Measurements from ENCODE around the gene NTRK3.
A peak's percentile ranks its signal among the peaks of the same experiment; 100 is the strongest.

NTRK3 gene

DNA sequence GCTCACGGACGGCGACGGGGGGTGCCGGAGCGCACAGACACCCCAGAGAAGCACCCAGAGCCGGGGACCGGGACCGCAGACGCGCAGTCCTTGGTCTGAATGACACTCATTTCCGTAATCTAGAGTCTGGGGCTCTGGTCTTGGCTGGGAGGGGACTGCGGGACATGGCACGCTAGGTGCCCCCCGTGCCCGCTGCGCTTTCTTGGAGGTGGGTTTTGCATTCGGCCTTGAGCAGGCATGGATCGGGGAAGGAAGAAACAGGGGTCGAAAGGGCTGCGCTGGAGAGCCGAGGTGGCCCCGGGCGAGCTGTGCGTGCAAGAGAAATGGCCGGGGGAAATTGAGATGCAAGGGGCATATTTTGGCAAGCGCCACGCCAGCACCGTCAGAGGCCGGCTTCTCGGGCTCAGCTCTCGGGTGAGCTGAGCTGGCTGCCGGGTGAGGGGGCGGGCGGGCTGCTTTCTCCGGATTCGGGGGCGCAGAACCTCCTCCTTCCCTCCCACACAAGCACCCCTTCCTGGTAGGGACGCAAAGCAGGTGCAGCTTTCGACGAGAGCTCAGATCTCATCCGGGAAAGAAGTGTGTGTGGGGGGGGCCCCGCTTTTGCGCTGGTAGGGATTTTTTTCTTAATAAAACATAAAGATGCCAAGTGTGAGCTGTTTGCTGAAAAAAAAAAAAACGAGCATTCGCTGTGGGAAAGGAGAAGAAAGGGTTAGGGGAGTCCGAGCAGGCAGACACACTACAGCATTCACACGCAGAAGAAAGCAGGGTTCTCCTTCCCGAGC, 963 bp upstream of the NTRK3 start:
- peak; percentile 60 for DNase-seq (ENCODE audit: low spot score)

DNA sequence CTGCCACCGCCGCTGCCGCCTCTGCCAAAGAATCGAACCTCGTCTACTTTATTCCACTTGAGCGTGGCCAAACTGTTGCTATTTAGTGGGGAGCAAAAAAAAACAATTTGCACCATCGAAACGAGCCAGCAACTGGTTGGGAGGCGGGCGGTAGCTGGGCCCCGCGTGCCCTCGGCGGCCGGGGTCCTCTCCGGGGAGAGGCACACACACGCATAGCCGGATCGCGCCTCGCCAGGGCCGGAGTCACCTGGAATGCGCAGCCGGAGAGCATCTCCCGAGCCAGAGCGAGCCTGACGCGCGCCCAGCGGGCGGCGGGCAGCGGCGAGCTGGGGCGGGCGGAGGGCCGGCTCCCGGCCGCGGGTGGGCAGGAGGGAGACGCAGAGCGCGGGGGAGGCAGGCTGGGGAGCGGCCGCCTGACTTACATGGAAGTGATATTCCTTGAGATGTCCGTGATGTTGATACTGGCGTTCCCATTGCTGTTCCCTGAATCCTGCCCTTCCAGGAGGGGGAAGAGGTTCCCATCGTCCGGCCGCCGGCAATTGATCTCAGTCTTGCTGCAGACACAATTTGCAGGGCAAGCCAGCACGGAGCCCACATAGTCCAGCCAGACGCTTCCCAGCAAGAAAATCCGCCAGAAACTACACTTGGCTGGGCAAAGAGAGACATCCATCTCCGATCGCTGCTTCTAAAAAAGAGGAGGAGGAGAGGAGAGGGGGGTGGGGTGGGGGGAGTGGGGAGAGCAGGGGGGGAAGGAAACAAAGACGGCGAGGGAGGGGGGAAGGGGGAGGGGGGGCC, 858 bp downstream of the NTRK3 start:
- DNase-seq (ENCODE audit: low spot score) = peak; percentile 19

DNA sequence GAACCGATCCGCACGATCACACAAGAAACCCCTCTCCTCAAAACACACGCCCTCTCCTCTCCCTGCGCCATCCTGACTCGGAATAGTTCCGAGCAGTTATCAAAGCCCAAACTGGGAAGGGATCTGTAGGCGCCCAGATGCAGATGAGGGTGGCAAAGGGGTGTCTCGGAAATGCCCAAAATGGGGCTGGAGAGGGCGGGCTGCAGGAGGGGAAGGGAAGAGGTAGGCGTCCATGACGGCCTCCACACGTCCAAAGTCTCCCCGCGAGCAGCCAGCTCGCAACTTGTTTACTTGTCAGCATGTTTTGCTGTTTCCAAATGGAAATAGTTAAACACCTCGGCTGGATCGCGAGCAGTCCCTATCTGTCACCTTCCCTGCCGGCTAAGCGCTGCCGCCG, 1.5 kb downstream of the NTRK3 start:
- DNase-seq (ENCODE audit: low spot score) = peak; percentile 44

DNA sequence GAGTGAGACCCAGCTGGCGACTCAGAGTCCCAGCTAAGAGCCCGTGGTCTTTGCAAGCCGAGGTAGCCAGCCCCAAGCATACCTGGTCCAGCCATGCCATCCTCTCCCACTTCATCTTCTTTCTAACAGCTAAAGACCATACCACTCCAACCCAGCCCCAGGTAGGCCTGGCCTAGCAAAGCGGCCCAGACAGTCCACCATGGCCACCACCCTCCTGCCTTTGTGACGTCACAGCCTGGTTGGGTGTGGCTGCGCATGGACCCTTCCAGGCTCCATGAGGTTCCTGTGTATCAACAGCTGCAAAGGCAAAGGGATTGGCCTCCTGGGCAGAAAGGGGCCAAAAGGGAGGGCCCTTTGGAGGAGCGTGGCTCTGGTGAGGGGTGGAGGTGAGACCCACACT, 4.1 kb downstream of the NTRK3 start:
- no peak for DNase-seq (ENCODE audit: low spot score)

DNA sequence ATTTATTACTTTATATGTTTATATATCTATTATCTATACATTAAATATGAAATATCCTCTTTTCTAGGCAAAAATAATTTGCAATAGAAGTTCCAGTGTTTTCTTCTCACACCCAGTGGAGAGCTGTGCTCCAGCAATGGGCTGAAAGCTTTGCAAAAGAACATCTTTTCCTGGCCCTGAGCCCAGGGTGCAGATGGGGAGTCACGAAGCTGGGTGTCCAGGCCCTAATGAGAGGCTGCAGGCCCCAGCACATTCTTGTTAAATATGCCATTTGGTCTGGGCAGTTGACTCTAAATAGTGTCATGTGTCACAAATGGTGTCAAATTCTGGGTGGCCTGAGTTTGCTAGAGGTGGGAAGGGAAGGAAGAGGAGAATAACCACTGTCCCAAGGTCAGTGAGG, 5.7 kb downstream of the NTRK3 start:
- no peak for DNase-seq (ENCODE audit: low spot score)

DNA sequence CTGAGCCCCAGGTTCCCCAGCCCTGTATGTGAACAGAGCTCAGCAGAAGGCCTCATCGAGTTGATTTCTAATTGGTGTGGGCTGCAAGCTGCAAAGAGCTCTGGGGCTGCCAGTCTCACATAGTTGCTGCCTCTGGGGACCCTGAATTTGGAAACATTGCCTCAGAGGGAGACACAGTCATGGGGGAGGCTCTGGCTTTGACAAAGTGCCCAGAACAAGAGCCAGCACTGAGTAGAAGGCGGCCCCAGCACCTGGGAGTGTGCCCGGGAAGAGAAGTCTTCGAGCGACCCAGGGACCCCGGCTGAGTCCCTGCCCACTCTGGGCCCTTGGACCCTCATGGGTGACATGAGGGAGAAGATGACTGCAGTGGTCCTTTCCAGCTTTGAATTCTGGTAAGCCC, 7.3 kb downstream of the NTRK3 start:
- DNase-seq (ENCODE audit: low spot score) = peak; percentile 42

DNA sequence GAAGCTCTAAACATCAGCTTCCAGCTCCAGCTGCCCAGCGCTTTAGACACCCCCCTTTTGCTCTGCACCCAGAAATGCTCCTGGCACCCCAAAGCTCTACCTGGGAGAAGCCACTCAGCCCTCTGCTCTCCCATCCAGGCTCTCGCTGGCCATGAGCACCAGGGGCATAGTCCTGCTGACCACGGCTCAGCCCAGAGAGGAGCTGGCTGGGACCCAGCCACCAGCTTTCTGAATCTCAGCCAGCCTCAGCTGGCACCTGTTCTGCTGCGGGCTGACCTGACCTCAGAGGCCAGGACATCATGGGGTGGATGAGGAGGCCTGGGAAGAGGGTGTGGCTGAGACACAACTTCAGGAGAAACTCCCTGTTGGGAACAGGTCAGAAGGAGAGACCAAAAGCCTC, 8.6 kb downstream of the NTRK3 start:
- DNase-seq (ENCODE audit: low spot score) = no peak

DNA sequence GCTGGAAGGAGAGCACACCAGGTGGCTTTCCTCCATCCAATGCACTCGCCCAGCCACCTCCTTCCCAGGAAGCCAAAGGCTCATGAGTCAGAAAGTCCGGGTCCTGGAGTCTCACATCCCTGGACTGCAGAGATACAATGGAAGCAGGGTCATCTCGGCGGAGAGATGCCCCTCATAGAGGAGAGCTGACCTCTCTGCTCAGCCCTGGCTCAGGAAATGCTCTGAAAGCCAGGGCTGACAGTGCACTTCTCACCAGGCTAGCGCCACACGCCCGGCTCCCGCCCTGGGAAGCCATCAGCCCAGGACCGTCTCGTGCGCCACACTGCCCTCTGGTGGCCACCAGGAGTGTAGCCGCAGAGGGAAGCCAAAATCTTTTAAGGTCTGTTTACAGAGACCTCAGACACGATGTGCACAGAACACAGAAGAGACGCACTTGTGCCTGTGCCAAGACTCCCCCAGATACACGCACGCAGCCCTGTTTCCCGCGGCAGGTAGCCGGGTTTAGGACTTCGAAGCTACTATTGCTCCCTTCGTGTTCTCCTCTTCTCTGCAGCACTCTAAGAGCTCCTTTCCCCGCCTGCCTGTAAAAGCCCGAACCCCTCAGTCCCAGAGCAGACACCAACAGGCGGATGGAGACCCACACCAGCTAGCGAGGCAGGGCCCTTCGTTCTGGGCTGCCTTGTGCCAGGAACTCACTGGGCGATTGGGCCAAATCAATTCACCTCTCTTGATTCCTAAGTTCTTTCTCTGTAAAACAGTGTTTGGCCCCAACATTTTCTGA, 9.7 kb downstream of the NTRK3 start:
- peak; percentile 91 for DNase-seq (ENCODE audit: low spot score)

DNA sequence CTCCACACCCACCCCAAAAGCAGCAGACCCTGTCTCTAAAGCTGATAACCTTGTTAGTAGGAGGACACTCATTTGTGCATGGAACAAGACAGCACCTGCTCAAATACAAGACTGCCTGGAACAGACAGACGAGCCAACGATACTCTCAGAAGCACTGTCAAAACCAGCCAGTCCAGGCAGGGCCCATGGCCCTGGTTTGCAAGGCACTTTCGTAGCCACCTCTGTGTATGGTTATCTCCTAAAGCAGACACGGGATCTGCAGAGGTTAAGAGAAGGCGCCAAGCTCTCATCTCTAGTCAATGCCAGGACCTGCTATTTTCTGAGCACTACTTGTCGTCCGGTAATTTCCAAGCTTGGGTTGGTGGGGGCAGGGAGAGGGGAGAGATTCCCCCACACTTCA, 10.5 kb downstream of the NTRK3 start:
- no peak for DNase-seq (ENCODE audit: low spot score)

DNA sequence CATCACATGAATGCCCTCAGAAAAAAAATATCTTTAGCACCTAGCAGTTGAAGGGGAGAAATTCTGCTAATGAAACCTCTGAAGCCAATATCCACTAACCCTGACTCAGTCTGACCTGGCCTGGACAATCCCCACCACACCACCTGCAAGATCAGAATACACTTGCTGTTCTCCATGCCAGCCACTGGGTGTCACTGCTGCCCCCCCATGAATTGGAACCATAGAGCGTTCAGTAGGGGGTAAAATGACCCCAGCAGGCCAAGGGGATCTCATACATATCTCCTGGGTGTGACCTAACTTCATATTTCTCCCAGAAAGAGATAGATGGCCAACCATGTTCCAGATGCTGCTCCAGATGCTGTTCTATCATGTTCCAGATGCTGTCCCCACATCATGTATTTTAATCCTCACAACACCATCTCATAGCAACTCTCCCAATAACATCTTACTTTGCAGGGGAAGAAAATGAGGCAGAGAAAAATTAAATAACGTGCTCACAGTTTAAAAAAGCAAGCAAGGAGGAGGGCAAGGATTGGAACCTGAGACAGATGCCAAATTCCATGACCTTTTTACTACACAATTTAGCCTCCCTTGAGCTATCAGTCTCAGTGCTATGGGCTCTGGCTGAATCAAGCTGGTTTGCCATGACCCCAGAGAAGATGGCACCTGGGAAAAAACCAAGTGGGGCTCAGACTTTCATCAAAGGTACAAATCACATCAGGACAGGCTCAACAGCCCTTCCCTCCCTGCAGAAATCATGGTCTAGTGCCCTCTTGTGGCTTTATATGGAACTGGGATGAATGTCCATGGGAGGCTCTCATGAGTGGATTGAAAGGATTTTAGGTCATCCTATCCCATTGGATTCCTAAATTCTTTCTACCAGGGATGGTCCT, 12.4 kb downstream of the NTRK3 start:
- peak; percentile 35 for DNase-seq (ENCODE audit: low spot score)

DNA sequence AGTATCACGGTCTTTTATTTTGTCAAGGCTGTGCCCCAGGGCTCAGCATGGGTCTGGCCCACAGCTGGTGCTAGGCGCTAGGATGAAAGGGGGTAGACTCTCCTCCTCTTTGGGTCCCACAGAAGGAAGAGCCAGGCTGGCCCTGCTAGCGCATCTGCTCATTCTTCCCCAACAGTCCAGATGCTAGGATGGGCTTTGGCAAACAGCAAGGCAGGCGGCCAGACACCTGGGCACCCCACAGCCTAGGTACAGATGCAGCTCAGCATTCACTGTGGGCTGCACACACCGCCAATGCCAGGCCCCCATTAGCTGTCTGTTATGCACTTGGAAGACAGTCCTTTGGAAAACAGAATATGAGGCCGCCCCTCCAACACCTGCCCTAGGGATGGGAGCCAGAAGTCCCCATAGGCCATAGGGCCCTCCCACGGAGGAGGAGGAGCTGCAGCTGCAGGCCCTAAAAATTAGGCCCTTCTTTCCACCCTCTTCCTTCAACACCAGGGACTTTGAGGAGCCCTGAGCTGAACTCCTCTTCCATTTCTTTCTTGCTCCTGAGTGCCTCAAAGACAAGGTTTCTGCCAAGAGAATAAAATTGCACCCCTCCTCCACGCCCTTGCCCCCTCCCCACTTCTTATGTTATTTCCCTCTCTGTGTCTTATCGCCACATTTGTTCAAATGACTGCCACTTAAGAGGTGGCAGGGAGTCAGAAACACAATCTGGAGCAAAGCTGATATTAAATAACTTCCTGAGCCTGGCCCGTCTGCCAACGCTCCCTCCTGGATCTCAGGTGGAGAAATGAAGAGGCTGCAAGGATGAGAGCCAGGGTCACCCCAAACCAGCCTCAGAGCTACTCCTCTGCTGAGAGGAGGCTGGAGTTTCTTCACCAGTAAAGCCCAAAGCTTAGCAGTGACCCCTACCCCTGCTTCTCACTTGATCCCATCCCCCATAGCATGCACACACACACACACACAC, 13.7 kb downstream of the NTRK3 start:
- no peak for DNase-seq (ENCODE audit: low spot score)

DNA sequence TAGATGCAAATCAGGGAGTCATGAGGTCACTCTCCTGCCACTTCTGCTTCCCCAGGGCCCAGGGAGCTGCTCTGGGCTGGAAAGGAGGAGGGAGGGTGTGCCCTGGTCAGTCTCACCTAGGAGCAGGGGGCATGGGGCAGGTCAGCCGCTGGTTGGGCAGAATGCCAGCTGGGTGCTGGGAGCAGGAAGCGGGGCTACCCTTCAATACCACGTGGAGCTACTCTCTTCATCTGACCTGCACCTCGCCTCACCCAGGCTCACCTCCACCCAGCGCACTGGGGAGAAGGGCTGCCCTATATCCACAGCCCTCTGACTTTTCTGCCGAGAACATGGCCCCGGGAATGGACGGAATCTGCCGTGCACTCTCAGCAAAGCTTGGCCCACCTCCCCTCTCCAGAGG, 15.1 kb downstream of the NTRK3 start:
- no peak for DNase-seq (ENCODE audit: low spot score)

DNA sequence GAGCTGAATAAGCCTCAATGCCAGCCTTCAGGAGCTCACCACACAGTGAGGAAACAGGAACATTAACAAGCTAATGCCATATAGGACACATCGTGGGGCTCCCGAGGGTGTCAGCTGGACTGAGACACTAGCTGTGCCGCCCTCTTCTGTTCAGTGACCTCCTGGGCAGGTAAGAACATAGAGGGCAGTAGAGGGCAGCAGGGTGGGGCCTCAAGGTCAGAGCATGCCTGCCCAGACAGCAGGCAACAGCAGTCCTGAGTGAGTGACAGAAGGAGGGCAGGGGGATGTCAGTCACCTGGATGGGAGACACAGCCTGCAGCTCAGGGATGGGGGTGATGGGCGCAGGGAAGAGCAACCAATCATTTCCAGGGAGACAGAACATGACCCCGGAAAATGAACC, 15.5 kb downstream of the NTRK3 start:
- no peak for DNase-seq (ENCODE audit: low spot score)

DNA sequence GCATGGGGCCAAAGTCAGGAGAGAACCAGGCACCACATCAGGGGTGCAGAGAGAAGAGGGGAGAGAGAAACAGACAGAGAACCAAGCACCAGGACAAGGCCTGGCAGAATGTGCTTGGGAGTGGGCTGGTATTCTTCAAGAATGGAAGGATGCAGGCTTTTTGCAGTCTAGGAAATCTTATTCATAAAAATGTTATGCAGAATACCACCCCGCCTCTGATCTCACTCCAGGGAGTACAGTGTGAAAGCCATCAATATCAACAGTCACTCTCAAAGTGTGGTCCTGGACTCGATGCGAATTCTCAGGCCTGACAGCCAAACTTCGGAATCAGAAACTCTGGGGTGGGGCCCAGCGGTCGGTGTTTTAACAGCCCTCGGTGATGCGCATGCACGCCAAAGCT, 16.9 kb downstream of the NTRK3 start:
- DNase-seq (ENCODE audit: low spot score) = no peak

DNA sequence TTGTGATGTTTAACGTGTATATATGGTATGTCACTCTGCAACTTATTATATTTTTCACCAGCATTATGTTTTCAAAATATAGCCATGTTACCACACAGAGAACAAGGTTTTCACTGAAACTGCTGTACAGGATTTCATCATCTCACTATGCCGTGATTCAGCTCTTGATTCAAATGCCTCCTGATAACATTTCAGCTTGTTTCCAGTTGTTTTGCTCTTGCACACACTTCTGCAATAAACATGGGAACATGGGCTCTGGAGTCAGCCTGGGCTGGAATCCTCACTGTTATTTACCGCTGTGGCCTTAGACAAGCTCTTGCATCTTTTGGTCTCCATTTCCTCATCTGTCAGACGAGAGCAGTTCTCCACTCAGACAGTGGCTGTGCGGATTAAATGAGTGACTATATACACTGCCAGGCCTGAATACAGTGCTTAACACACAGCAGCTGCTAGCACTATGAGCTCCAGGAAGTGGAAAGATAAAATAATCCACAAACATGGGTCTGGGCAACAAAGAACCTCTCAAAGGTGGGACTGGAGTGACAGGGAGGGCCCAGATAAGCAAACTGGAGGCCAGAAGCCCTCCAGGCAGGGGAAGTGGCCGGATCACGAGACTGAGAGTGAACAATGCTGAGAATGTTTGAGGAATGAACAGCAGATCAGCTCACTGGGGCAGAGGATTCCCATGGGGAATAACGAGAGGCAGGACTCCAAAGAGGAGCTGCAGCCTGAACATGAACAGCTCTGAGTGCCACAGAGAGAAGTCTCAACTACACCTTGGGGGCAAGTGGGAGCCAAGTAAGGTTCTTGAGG, 17.7 kb downstream of the NTRK3 start:
- no peak for DNase-seq (ENCODE audit: low spot score)

DNA sequence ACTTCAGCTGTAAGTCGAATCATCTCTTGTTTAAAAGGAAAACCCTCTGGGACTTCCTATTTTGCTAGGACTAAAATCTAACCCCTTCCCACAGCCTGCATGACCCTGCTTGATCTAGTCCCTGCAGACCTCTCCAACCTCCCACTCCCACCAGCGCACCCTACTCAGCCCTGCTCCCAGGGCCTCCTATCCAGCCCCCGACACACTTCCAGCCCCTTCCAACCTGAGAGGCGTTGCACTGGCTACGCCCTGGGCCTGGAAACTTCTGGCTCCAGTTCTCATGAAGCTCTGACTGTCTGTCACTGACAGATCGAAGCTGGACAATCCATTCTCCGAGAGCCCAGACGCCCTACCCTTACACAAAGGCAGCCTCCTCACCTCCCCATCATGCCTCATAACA, 21.8 kb downstream of the NTRK3 start:
- no peak for DNase-seq (ENCODE audit: low spot score)

DNA sequence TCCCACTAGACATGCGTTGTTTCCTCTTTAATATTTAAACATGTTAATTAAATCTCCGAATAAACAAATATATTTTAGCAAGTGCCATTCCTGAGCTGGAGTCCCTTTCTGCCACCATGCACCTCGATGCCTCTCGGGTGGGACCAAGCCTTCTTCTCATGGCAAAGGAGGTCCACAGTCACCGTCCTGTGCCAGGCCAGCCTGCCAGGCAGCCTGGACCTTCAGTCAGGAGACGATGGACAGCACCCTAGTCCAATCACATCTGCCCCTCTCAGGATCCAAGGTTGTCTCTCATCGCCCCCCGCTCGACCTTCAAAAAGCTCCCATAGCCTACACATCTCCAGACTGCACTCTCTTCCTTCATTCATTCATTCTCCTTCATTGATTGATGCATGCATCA, 22.6 kb downstream of the NTRK3 start:
- DNase-seq (ENCODE audit: low spot score) = no peak

DNA sequence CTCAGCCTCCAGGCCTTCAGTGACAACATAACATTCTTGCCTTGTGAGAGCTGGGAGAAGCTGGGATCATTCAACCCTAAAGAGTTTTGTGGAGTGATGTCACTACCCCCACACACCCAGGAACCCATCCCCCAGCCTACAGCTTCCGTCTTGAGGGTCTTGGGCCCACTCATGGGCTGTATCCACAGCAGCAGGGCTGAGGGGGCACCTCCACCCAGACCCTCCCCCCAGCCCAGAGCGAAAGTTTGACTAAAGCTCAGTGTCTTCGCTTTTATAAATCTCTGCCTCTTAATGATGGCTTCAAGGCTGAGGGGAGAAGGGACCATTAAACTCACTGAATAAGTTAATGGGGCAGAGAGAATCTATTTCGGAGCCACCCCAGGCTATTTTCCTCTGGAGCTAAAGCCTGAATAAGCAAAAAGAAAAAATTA, 23.8 kb downstream of the NTRK3 start:
- no peak for DNase-seq (ENCODE audit: low spot score)

DNA sequence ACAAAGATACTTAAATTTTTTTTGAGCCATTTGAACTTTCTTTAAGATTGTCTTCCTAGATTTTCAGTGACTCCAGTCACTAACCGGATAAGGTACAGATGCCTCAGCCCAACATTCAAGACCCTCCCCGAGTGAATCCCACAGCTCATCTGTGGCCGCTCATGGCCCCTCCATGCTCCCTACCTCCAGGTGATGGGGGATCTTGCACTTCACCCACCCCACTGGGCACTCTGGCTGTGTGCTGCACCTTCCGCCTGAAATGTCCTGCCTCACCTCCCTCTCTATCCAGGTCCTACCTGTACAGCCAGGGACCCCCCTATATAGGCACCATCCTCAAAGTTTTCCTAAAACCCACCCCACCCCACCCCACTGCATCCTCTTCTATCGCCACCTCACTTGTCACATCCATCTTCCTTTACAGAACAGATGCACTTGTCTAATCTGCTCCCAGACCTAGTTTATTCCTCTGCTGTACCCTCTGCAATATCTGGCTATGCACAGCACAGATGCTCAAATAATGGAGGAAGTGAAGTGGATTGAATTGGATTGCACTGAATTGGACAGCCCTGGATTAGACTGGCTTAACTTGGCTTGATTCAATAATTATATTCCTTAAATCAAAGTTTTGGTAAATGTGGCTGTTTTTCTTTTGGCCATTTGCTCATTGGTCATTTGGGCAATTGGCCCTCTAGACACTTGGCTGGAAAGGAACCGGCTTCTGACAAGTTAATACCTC, 24.5 kb downstream of the NTRK3 start:
- no peak for DNase-seq (ENCODE audit: low spot score)

All from Ammon's horn (tissue), 1 donor.